Measurements from ENCODE around the gene CYB5A.

DNA sequence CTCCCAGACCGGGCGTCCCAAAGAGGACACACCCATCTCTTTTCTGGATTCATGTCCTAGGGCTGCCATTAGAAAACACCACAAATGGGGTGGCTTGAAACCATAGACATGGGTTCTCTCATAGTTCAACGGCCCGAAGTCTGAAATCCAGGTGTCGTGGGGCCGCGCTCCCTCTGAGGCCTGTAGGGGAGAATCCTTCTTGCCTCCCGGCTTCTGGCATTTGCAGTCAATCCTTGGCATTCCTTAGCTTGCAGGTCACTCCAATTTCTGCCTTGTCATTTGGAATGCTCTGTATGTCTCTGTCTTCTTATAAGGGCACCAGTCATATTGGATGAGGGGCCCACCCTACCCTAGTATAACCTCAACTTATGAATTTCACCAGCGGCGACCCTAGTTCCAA, 65.1 kb downstream of the CYB5A start:
- TF ChIP-seq JUND (IDR thresholded peaks at IDR 0.05) (no peak), EP300 (IDR thresholded peaks at IDR 0.05; ENCODE audit: borderline replicate concordance in 1 of 2, low read depth in 1 of 2, low read length in 1 of 2) (no peak), FOXM1 (IDR thresholded peaks at IDR 0.05; ENCODE audit: low read depth) (no peak), TAF1 (IDR thresholded peaks at IDR 0.05; ENCODE audit: borderline replicate concordance, low read depth, low read length) (no peak)
- TF ChIP-seq, protein P1, sequence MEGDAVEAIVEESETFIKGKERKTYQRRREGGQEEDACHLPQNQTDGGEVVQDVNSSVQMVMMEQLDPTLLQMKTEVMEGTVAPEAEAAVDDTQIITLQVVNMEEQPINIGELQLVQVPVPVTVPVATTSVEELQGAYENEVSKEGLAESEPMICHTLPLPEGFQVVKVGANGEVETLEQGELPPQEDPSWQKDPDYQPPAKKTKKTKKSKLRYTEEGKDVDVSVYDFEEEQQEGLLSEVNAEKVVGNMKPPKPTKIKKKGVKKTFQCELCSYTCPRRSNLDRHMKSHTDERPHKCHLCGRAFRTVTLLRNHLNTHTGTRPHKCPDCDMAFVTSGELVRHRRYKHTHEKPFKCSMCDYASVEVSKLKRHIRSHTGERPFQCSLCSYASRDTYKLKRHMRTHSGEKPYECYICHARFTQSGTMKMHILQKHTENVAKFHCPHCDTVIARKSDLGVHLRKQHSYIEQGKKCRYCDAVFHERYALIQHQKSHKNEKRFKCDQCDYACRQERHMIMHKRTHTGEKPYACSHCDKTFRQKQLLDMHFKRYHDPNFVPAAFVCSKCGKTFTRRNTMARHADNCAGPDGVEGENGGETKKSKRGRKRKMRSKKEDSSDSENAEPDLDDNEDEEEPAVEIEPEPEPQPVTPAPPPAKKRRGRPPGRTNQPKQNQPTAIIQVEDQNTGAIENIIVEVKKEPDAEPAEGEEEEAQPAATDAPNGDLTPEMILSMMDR (IDR thresholded peaks at IDR 0.05), result no peak
